Activated CD4-positive, alpha-beta T cell treated with anti-CD3 and anti-CD28 coated beads, Interleukin-2, Interleukin-4, amounts not matched to agents 100 ng/mL and 50 ng/mL, durations not matched to agents 16 hours and 8 hours (primary cell): ENCODE measurements around the gene CCDC88C.

Experiments
- DNase-seq: peaks from one replicate; pipeline ENCODE4 v3.0.0-alpha.2; 2020; ENCODE audit warnings: low spot score

The CCDC88C gene

DNA sequence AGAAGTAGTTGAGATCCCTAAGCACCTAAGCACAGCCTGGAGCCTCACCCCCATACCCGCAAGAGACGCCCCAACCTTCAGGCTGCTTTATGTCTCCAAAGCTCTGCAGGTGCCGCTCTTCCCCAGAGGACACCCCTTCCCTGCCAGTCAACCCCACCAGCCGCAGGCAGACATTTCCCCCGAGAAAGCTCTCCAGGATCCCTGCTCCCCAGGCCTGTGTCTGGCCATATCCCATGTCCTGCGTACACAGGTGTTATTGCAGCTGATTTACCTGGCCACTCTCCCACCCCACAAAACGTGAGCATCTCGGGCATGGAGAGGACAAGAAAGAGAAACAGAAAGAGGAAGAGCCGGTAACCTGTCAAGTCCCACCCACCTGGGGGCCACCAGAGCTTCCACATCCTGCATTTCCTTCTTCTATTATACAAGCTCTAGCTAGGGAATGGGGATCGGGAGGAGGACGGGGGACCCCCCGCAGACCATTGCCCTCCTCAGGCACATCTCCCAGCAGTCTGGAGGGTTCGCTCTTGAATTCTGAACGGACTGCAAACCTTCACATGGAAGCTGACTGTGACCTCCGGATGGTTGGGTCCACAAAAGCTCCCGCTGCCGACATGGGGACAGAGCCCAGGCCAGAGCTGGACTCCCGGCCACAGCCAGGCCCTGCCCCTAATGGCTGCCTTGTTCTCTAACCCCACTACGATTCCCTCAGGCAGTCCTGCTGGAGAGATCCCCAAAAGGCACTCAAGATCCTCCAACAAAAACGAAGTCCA lies 17.6 kb downstream of the CCDC88C start:
- no peak for DNase-seq

- no peak for DNase-seq
Measured at GRCh38 chr14:91398707-91399106, 18.9 kb downstream of the CCDC88C start.

- DNase-seq: no peak
Measured at GRCh38 chr14:91397965-91398591, 19.5 kb downstream of the CCDC88C start.

- peak; percentile 72 for DNase-seq
Measured at GRCh38 chr14:91396959-91397815, 20.4 kb downstream of the CCDC88C start.

- no peak for DNase-seq
Measured at GRCh38 chr14:91396013-91396660, 21.5 kb downstream of the CCDC88C start.

DNA sequence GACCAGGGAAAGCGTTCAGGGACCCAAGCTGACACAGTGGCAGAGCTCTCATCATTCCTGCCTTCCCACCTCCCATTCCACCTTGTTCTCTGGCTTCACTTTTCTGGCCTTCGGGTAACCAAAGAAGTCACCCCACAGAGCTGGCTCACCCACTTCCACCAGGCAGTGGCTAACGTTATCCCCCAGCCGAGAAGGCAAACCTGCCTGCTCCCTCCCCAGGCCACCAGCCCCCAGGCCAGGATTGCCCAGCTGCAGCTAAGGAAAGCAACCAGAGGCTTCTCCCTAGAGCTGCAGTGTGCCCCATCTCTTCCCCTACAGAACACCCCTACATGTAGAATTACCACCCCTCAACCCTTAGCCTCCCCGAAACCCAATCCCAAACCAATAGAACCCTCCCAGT lies 22.2 kb downstream of the CCDC88C start:
- DNase-seq: no peak

DNA sequence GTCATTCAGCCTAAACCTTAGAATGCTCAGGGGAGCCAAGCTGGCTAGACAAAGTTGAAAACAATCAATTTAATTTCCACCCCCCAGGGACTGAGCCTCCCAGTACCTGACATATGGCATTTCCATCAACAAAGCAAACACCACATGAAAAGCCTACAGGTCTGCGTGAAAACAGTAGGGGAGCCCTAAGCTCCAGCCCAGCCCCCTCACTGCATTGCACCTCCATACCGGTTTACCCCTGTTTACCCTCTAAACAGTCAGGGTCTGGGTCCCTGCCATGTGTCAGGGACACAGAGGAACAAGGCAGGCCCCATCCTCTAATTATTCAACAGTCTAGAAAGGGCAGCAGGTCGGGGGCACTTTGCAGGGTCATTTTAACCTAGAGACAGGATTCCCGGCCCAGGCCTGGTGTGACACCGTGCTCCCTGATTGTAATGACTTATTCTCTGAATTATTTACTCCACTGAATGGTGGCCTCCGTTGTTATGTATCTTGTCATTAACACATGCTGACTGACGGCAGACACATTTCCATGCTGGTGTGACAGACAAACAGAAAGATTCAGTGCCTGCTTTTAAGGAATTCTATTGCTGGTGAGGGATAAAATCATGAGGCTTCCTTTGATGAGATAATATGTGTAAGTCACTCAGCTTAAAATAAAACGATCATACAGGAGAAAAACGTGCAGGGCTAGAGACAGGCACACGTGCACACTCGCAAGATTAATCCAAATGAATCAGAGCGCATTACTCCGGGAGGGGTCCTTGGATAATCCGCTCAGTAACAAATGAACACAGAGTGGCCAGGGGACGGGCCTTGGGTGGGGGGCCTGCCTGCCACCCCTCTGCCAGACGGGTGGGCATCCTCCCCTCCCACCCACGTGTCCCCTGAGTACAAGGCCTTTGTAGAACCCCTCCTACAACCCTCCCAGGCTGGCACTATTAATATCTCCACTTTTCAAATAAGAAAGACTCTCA lies 23.2 kb downstream of the CCDC88C start:
- no peak for DNase-seq

DNA sequence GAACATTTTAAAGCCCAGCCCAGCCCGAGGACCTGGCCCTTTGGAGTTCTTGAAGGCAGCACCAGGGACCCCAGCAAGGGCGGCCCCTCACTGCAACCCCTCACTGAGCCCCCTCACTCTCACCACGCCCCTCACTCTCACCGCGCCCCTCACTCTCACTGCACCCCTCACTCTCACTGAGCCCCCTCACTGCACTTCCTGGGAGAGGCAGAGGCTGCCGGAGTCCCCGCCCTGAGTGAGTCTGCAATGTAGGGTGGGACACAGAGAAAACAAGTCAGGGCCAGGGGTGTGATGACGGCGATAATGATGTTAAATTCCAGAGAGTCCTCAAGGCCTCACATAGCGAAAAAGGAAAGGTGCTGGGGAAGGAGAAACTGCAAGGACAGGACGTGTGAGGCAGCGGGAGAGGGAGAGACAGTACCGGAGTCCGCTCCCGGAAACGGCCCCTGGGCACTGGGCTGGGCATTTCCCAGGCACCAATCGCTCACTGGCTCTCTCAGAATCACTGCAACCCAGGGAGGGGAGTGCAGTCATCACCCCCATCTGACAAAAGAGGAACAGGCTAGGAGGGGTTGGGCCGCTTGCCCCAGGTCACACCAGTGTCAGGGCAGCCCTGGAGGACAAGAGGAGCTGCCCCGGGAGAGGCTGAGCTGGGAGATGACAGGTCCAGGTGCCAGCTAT lies 24.9 kb downstream of the CCDC88C start:
- DNase-seq: no peak

DNA sequence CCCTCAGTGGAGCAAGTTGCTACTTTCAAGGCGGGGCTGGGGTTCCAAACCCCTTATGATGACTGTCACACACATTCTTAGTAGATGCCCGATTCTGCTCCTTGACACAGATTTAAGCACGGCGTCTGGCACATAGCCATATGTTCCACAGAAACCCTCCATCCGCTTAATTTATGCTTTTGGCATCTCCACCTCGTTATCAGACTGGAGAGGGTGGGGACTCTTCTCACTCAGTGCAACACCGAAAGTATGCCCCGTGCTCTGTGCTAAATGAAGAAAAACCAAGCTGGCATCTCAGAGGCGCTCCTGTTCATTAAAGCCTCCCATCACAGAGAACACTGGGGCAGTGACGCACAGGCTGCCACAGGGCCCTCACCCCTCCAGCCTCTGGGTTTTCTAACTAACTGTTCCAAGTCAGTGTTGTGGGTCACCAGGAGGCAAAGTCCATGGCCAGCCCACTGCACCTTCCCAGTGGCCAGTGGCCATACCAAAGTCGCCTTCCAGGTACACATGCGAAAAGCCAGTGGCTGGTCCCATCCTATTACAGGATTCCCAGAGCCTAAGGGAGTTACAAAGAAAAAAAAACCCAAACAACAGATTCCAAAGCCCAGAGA lies 27.3 kb downstream of the CCDC88C start:
- DNase-seq: no peak

DNA sequence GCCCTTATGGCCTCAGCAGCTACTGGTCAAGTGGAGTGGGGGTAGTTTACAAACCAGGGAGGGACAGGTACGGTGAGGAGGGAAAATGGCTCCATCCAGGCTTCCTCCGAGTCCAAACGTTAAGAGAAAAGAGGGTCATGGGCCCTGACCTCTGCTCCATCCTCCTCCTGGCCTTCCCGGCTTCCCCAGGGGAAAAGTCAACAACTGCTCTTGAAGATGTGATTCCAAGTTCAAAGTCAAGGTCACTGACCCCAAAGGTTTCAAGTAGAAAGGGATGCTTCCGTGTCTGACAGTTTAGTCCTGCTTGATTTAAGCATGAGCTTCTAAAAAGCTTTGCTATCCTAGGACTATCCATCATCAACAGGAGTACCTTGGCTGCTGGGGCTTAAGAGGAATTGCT lies 28.5 kb downstream of the CCDC88C start:
- no peak for DNase-seq

DNA sequence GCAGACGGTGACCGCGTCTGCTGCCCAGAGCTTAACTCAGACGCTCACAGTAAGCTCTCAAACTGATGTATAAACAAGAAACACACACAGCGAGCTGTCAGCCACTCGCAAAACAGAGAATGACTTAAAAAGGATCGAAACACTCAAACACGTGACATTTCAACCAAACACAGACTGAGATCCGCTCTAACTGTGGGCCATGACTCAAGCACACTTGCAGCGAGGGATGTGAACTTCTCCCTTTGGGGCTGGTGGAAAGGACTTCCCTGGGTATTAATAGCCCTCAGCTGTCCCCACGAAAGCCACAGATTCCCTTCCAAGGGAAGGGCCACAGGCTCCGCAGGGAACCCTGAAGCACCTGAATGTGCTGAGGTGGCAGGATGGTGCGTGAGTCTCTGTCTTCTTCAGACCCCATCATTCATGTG lies 29.1 kb downstream of the CCDC88C start:
- DNase-seq: peak; percentile 66

DNA sequence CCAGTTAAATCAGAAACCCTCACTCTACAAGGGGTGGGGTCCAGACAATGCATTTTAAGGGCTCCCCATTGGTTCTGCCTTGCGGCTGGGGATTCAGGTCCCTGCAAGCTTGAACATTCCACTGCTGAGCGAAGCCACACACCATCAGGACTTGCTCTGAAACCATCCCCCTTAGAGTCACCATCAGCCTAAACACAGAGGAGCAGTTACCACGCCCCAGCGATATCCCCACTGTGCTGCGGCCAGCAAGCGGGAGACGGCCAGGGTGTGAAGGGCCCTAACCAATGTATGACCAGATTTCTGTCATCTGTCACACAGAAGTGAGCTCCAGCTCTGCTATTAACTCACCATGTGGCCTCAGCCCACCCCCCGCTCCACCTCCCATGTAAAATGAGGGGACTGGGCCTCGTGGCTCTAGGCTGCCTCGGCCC lies 29.7 kb downstream of the CCDC88C start:
- no peak for DNase-seq

GRCh38 chr14:91387169-91387835 lies 30.3 kb downstream of the CCDC88C start:
- DNase-seq: no peak

- DNase-seq: no peak
Measured at GRCh38 chr14:91385697-91386096, 31.9 kb downstream of the CCDC88C start.

- no peak for DNase-seq
Measured at GRCh38 chr14:91385224-91385623, 32.4 kb downstream of the CCDC88C start.

- no peak for DNase-seq
Measured at GRCh38 chr14:91383439-91383838, 34.2 kb downstream of the CCDC88C start.

DNA sequence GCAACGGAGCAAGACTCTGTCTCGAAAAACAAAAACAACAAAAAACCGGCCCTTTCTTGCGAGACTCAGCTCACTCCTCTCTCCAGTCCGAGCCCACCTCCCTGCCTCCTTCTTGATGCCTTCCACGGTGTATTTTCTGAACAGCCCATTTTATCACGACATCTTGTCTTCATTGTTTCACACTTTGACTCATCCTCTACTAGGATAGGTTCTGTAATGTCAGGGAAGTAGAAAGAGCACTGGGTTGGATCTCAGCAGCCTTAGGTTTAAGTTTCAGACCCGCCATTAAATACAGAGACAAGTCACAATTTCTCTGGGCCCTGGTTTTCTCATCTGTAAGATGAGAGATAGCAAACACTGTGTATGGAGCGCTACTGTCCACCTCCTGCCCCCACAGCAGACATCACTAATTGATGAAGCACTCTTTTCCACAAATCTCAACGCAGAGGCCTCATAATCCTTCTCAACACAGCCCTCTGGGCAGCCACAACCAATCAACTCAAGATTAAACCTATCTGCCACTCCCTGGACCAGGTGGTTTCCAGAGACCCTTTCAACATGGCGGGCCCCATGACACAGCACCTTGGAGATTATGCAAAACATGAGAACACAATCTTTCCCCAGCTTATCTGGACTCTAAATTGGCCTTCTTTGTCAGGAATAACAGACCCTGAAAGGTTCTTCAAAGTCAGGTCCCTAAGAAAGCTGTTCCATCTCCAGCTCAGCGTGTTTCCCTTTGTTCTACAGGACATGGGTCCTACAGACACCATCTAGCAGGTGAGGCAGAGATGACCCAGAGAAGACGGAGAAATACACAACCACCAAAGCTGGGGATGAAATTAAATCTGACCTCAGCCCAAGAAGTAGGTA lies 35.6 kb downstream of the CCDC88C start:
- peak; percentile 36 for DNase-seq

DNA sequence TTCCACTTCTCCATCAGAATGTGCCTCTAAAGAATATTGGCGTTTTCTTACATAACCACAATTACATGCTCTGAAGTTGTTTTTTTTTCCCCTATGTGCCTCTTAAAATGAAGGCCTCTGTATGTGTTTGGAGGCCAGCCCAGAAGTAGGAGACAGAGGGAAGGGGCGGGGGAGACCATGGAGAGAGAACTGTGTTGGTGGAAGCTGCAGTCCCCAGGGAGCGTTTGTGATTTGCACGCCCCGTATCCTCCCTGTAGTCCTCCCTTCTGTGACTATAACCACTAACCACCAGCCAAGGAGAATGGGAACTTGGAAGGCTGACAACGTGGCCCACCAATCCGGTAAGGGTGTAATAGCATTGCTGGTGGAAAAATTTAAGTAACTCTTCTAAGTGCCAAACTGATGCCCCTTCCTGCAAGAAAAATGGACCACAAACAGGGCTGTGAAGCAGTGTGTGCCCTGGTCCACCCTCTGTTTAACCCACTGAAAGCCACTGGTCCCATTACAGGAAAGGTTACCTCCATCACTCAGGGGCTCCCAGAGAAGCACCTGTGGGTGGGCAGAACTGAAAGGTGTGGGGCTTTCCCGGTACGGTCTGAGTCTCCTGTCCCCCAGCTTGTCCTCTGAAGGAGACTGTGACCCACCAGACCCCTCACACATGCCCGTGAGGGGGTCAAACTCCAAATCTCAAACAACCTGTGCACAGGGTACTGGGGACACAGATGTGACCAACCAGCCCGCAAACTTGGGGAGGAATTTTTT lies 36.8 kb downstream of the CCDC88C start:
- DNase-seq: no peak
